Gastroesophageal sphincter (tissue), 4 donors: Measurements from ENCODE around the gene LIMCH1. TPM values are rescaled to one million over a fixed set of nuclear protein-coding genes. Genes with fewer than 3 reads are reported as not detected.

Experiments used
- ATAC-seq: fragments of 150-250 bp; one replicate; pipeline ENCODE4 v1.9.1; 2016; ENCODE audit warnings: mild to moderate bottlenecking, moderate library complexity
- H3K27ac ChIP-seq, 4 donors: fragments of 200-600 bp; sonication (generic) in 3 of 4; 1 replicate in 3 of 4; 2 replicates in 1 of 4; pipeline ENCODE4 v1.5.1; 2016 to 2019
- H3K27me3 ChIP-seq: fragments of 200-600 bp; sonication (generic); one replicate; pipeline ENCODE4 v1.5.1; 2019
- H3K36me3 ChIP-seq, 2 donors: fragments of 200-600 bp; sonication (generic); one replicate each; pipeline ENCODE4 v1.5.1; 2019; ENCODE audit warnings: control low read depth in 1 of 2
- H3K4me1 ChIP-seq, 3 donors: fragments of 200-600 bp; sonication (generic); 1 replicate in 2 of 3; 2 replicates in 1 of 3; pipeline ENCODE4 v1.5.1; 2016 to 2019; ENCODE audit warnings: control low read depth in 2 of 3
- H3K4me3 ChIP-seq, 2 donors: fragments of 200-600 bp; sonication (generic); one replicate each; pipeline ENCODE4 v1.5.1; 2019; ENCODE audit warnings: mild to moderate bottlenecking in 1 of 2, moderate library complexity in 1 of 2
- H3K9me3 ChIP-seq, 3 donors: fragments of 200-600 bp; sonication (generic); one replicate each; pipeline ENCODE4 v1.5.1; 2017 to 2019; ENCODE audit warnings: control low read depth in 2 of 3
- CTCF ChIP-seq, 4 experiments: fragments of 200-600 bp in 2 of 4; fragments of 450-650 bp in 2 of 4; sonication (generic) in 1 of 4; IDR thresholded peaks; one replicate each; pipeline ENCODE4 v1.5.1; 2017 to 2019; ENCODE audit warnings: antibody characterized with exemption in 4 of 4, mild to moderate bottlenecking in 2 of 4, moderate library complexity in 2 of 4
- EP300 ChIP-seq: sonication (generic); formaldehyde crosslinking; IDR thresholded peaks from one replicate; pipeline ENCODE4 v1.6.1; 2017; ENCODE audit warnings: antibody characterized with exemption, mild to moderate bottlenecking
- POLR2A ChIP-seq, 2 donors: fragments of 450-650 bp; IDR thresholded peaks; one replicate each; pipeline ENCODE4 v1.6.1; 2017; ENCODE audit warnings: antibody characterized with exemption in 2 of 2, mild to moderate bottlenecking in 2 of 2, moderate library complexity in 1 of 2
- POLR2AphosphoS5 ChIP-seq: sonication (generic); formaldehyde crosslinking; IDR thresholded peaks from one replicate; pipeline ENCODE4 v1.6.1; 2017; ENCODE audit warnings: antibody characterized with exemption
- WGBS, 2 donors: methylation state at CpG; one replicate each; pipeline ENCODE4 v1.1.5; 2018; ENCODE audit warnings: low coverage in 1 of 2; 5-methylcytosine and 5-hydroxymethylcytosine counted together
- total RNA-seq, 4 donors: library from RNA; depleted of rRNA; stranded (reverse); fragments of >200 nt; gene quantifications; one replicate each; pipeline ENCODE4 v1.1.0, GENCODE V29; 2016

Gene LIMCH1
- total RNA-seq, 4 donors from 2014 or later = 9.8 to 82.9 (median 63.1) TPM

- Histone ChIP-seq H3K36me3 (peaks cover 0 to 80% of the 10 kb centered on the region in 2 donors), H3K9me3 (no peaks in the 10 kb centered on the region), H3K27ac (no peak overlapping the region), H3K4me3 (no peak overlapping the region), H3K4me1 (no peaks in the 10 kb centered on the region), H3K27me3 (no peaks in the 10 kb centered on the region)
- no peak for ATAC-seq
- TF ChIP-seq CTCF (IDR thresholded peaks at IDR 0.05) = no peak
- TF ChIP-seq POLR2A (IDR thresholded peaks at IDR 0.05) = no peak
- TF ChIP-seq POLR2AphosphoS5 = no peak
- TF ChIP-seq EP300 = no peak
- 72 to 75% methylated on average over 2 of the region's 2 CpGs for WGBS, 2 donors
Measured at GRCh38 chr4:41678951-41679350, 141.0 kb downstream of the LIMCH1 start.

- 70 to 77% methylated on average over 4 of the region's 4 CpGs for WGBS, 2 donors
- H3K4me1 ChIP-seq = no peaks in the 10 kb centered on the region
- TF ChIP-seq CTCF (IDR thresholded peaks at IDR 0.05) (no peak), POLR2AphosphoS5 (no peak), POLR2A (IDR thresholded peaks at IDR 0.05) (no peak), EP300 (no peak)
- ATAC-seq = no peak
- H3K9me3 ChIP-seq = no peaks in the 10 kb centered on the region
- H3K36me3 ChIP-seq = peaks cover 0 to 87% of the 10 kb centered on the region in 2 donors
- H3K27ac ChIP-seq = no peak overlapping the region
- H3K27me3 ChIP-seq = no peaks in the 10 kb centered on the region
- no peak overlapping the region for H3K4me3 ChIP-seq
Measured at GRCh38 chr4:41679991-41680390, 142.0 kb downstream of the LIMCH1 start.

- H3K4me1 ChIP-seq = no peaks in the 10 kb centered on the region
- H3K9me3 ChIP-seq = no peaks in the 10 kb centered on the region
- H3K36me3 ChIP-seq = peaks cover 0 to 88% of the 10 kb centered on the region in 2 donors
- no peaks in the 10 kb centered on the region for H3K27me3 ChIP-seq
- WGBS, 2 donors = 79 to 94% methylated on average over 2 of the region's 2 CpGs
- no peak for ATAC-seq
- no peak for TF ChIP-seq EP300
- TF ChIP-seq POLR2A (IDR thresholded peaks at IDR 0.05) = no peak
- TF ChIP-seq CTCF (IDR thresholded peaks at IDR 0.05) = no peak
- TF ChIP-seq POLR2AphosphoS5 = no peak
- H3K4me3 ChIP-seq = no peak overlapping the region
- H3K27ac ChIP-seq = no peak overlapping the region
Measured at GRCh38 chr4:41681054-41681453, 143.1 kb downstream of the LIMCH1 start.

- H3K4me3 ChIP-seq = no peak overlapping the region
- H3K36me3 ChIP-seq = peaks cover 0 to 96% of the 10 kb centered on the region in 2 donors
- H3K9me3 ChIP-seq = no peaks in the 10 kb centered on the region
- H3K27me3 ChIP-seq = no peaks in the 10 kb centered on the region
- no peak for ATAC-seq
- no peaks in the 10 kb centered on the region for H3K4me1 ChIP-seq
- TF ChIP-seq CTCF (IDR thresholded peaks at IDR 0.05) = no peak
- no peak for TF ChIP-seq POLR2AphosphoS5
- no peak for TF ChIP-seq POLR2A (IDR thresholded peaks at IDR 0.05)
- TF ChIP-seq EP300 = no peak
- no peak overlapping the region for H3K27ac ChIP-seq
Measured at GRCh38 chr4:41683326-41683725, 145.4 kb downstream of the LIMCH1 start.

GRCh38 chr4:41686893-41687292 is 148.9 kb downstream of the LIMCH1 start:
- H3K36me3 ChIP-seq = peaks cover 0 to 98% of the 10 kb centered on the region in 2 donors
- WGBS, 2 donors = 90 to 96% methylated on average over 8 of the region's 8 CpGs
- no peak overlapping the region for H3K27ac ChIP-seq
- ATAC-seq = no peak
- no peaks in the 10 kb centered on the region for H3K27me3 ChIP-seq
- H3K4me3 ChIP-seq = no peak overlapping the region
- no peaks in the 10 kb centered on the region for H3K9me3 ChIP-seq
- TF ChIP-seq EP300 = no peak
- no peak for TF ChIP-seq POLR2AphosphoS5
- TF ChIP-seq CTCF (IDR thresholded peaks at IDR 0.05) = no peak
- TF ChIP-seq POLR2A (IDR thresholded peaks at IDR 0.05) = no peak
- no peaks in the 10 kb centered on the region for H3K4me1 ChIP-seq
